ENCODE measurements around the gene CRYZ. TPM values are rescaled to one million over a fixed set of nuclear protein-coding genes. Genes with fewer than 3 reads are reported as not detected.
A peak's percentile ranks its signal among the peaks of the same experiment; 100 is the strongest.

CRYZ gene
- total and polyA plus RNA-seq, 2 donors (not counting 1 experiment from before 2014, with no cell fraction given) = 50.2 to 85.9 TPM

GRCh38 chr1:74699331-74699730 is 33.5 kb downstream of the CRYZ start:
- H3K9me3 ChIP-seq (ENCODE audit: control insufficient read depth, insufficient read depth, low read depth, low read length) = no peaks in the 10 kb centered on the region
- no peak overlapping the region for H2AFZ ChIP-seq (ENCODE audit: low read length)
- H4K20me1 ChIP-seq (ENCODE audit: control insufficient read depth, extremely low read depth, insufficient read depth, low read length) = no peaks in the 10 kb centered on the region
- no peaks in the 10 kb centered on the region for H3K79me2 ChIP-seq (ENCODE audit: control insufficient read depth, insufficient read depth, low read length)
- no peak for DNase-seq (ENCODE audit: low read depth in 2 of 2)
- no peaks in the 10 kb centered on the region for H3K36me3 ChIP-seq (ENCODE audit: control insufficient read depth, insufficient read depth, low read length)
- no peak overlapping the region for H3K4me3 ChIP-seq (replicated peaks in 1 of 4; ENCODE audit: control extremely low read depth in 1 of 4, insufficient read depth in 1 of 4, low read depth in 3 of 4, low read length in 4 of 4)
- no peak overlapping the region for H3K4me2 ChIP-seq (ENCODE audit: extremely low read depth, insufficient read depth, low read length)
- no peaks in the 10 kb centered on the region for H3K27me3 ChIP-seq (ENCODE audit: control insufficient read depth, insufficient read depth, low read length)
- no peaks in the 10 kb centered on the region for H3K4me1 ChIP-seq (ENCODE audit: control insufficient read depth, extremely low read depth, insufficient read depth, low read length)
- no peak overlapping the region for H3K9ac ChIP-seq (ENCODE audit: insufficient read depth, low read length)
- no peak overlapping the region for H3K27ac ChIP-seq (ENCODE audit: insufficient read depth, low read length)
- no peak for TF ChIP-seq EZH2 (IDR thresholded peaks at IDR 0.05; ENCODE audit: low read length, missing control alignments)

- Histone ChIP-seq H4K20me1 (ENCODE audit: control insufficient read depth, extremely low read depth, insufficient read depth, low read length) (no peaks in the 10 kb centered on the region), H3K4me2 (ENCODE audit: extremely low read depth, insufficient read depth, low read length) (no peak overlapping the region), H3K9ac (ENCODE audit: insufficient read depth, low read length) (no peak overlapping the region), H3K36me3 (ENCODE audit: control insufficient read depth, insufficient read depth, low read length) (no peaks in the 10 kb centered on the region), H3K4me3 (replicated peaks in 1 of 4; ENCODE audit: control extremely low read depth in 1 of 4, insufficient read depth in 1 of 4, low read depth in 3 of 4, low read length in 4 of 4) (no peak overlapping the region), H3K9me3 (ENCODE audit: control insufficient read depth, insufficient read depth, low read depth, low read length) (no peaks in the 10 kb centered on the region), H3K79me2 (ENCODE audit: control insufficient read depth, insufficient read depth, low read length) (no peaks in the 10 kb centered on the region), H2AFZ (ENCODE audit: low read length) (no peak overlapping the region), H3K4me1 (ENCODE audit: control insufficient read depth, extremely low read depth, insufficient read depth, low read length) (no peaks in the 10 kb centered on the region), H3K27ac (ENCODE audit: insufficient read depth, low read length) (no peak overlapping the region), H3K27me3 (ENCODE audit: control insufficient read depth, insufficient read depth, low read length) (no peaks in the 10 kb centered on the region)
- TF ChIP-seq EZH2 (IDR thresholded peaks at IDR 0.05; ENCODE audit: low read length, missing control alignments) (no peak), CTCF (conservative IDR thresholded peaks at IDR 0.05 in 1 of 2, IDR thresholded peaks at IDR 0.05 in 1 of 2; ENCODE audit: low read depth in 1 of 2, low read length in 2 of 2) (no peak)
- DNase-seq (ENCODE audit: low read depth in 2 of 2) = no peak
Measured at GRCh38 chr1:74697832-74698231, 35.0 kb downstream of the CRYZ start.

GRCh38 chr1:74693473-74693872 is 39.4 kb downstream of the CRYZ start:
- Histone ChIP-seq H3K36me3 (ENCODE audit: control insufficient read depth, insufficient read depth, low read length) (no peaks in the 10 kb centered on the region), H4K20me1 (ENCODE audit: control insufficient read depth, extremely low read depth, insufficient read depth, low read length) (no peaks in the 10 kb centered on the region), H2AFZ (ENCODE audit: low read length) (no peak overlapping the region), H3K9me3 (ENCODE audit: control insufficient read depth, insufficient read depth, low read depth, low read length) (no peaks in the 10 kb centered on the region), H3K79me2 (ENCODE audit: control insufficient read depth, insufficient read depth, low read length) (no peaks in the 10 kb centered on the region), H3K4me1 (ENCODE audit: control insufficient read depth, extremely low read depth, insufficient read depth, low read length) (no peaks in the 10 kb centered on the region), H3K4me2 (ENCODE audit: extremely low read depth, insufficient read depth, low read length) (no peak overlapping the region), H3K9ac (ENCODE audit: insufficient read depth, low read length) (no peak overlapping the region), H3K27ac (ENCODE audit: insufficient read depth, low read length) (no peak overlapping the region), H3K27me3 (ENCODE audit: control insufficient read depth, insufficient read depth, low read length) (no peaks in the 10 kb centered on the region), H3K4me3 (replicated peaks in 1 of 4; ENCODE audit: control extremely low read depth in 1 of 4, insufficient read depth in 1 of 4, low read depth in 3 of 4, low read length in 4 of 4) (no peak overlapping the region)
- peak in 1 of 2 donors; percentile 89 for DNase-seq (ENCODE audit: low read depth in 2 of 2)
- no peak for TF ChIP-seq EZH2 (IDR thresholded peaks at IDR 0.05; ENCODE audit: low read length, missing control alignments)
- TF ChIP-seq CTCF (conservative IDR thresholded peaks at IDR 0.05 in 1 of 2, IDR thresholded peaks at IDR 0.05 in 1 of 2; ENCODE audit: low read depth in 1 of 2, low read length in 2 of 2) = no peak

Data from fibroblast of lung (primary cell).